Activated T-helper 2 cell treated with anti-CD3 and anti-CD28 coated beads, Interferon-gamma antibody, Interleukin-2, Interleukin-4, amounts not matched to agents 10 μg/mL and 5 μg/mL and 100 μg/mL, durations not matched to agents 14 hours and 24 hours and 36 hours (primary cell): ENCODE data around the gene AQP4. TPM values are rescaled to one million over a fixed set of nuclear protein-coding genes. Genes with fewer than 3 reads are reported as not detected.

Experiments
- DNase-seq: peaks from one replicate; pipeline ENCODE4 v3.0.0; 2021; ENCODE audit warnings: low spot score
- H3K27ac Mint-ChIP-seq: one replicate; pipeline ENCODE4 v1.8.0; 2021; ENCODE audit warnings: mixed read lengths
- H3K27me3 Mint-ChIP-seq: one replicate; pipeline ENCODE4 v1.8.0; 2021; ENCODE audit warnings: low read depth, mixed read lengths
- H3K36me3 Mint-ChIP-seq: one replicate; pipeline ENCODE4 v1.8.0; 2021; ENCODE audit warnings: low read depth, mixed read lengths
- H3K4me1 Mint-ChIP-seq: one replicate; pipeline ENCODE4 v1.8.0; 2021; ENCODE audit warnings: low read depth, mixed read lengths
- H3K4me3 Mint-ChIP-seq: one replicate; pipeline ENCODE4 v1.8.0; 2021; ENCODE audit warnings: low read depth, mild to moderate bottlenecking, moderate library complexity, mixed read lengths
- H3K9me3 Mint-ChIP-seq: one replicate; pipeline ENCODE4 v1.8.0; 2021; ENCODE audit warnings: mixed read lengths
- intact Hi-C: fragments of 100-400 bp; cut with micrococcal nuclease; formaldehyde crosslinking; loops from one replicate; pipeline ENCODE4 v1.15.1; 2023
- total RNA-seq: library from RNA; stranded (reverse); gene quantifications from 2 replicates; pipeline ENCODE4 v1.2.3, GENCODE V29; 2022

Gene AQP4
- total RNA-seq, 1 donor from 2014 or later, result not detected

GRCh38 chr18:26867471-26867870 is 2.0 kb upstream of the AQP4 start:
- no peak overlapping the region for H3K27ac Mint-ChIP-seq
- no peak for DNase-seq
- intact Hi-C loops, result no loop called here
- H3K36me3 Mint-ChIP-seq, result no peaks in the 10 kb centered on the region
- no peak overlapping the region for H3K4me3 Mint-ChIP-seq
- peaks cover 2% of the 10 kb centered on the region for H3K4me1 Mint-ChIP-seq
- peaks cover 21% of the 10 kb centered on the region for H3K27me3 Mint-ChIP-seq
- H3K9me3 Mint-ChIP-seq, result no peaks in the 10 kb centered on the region

- Mint-ChIP-seq H3K4me3 (no peak overlapping the region), H3K36me3 (no peaks in the 10 kb centered on the region), H3K27ac (no peak overlapping the region), H3K9me3 (no peaks in the 10 kb centered on the region), H3K27me3 (peaks cover 23% of the 10 kb centered on the region), H3K4me1 (peaks cover 2% of the 10 kb centered on the region)
- intact Hi-C loops, result no loop called here
- no peak for DNase-seq
These were observed 849 bp downstream of the AQP4 start for GRCh38 chr18:26864658-26865057.

GRCh38 chr18:26863921-26864497 is 1.5 kb downstream of the AQP4 start:
- Mint-ChIP-seq H3K27me3 (peaks cover 23% of the 10 kb centered on the region), H3K4me3 (no peak overlapping the region), H3K9me3 (no peaks in the 10 kb centered on the region), H3K36me3 (no peaks in the 10 kb centered on the region), H3K27ac (no peak overlapping the region), H3K4me1 (peaks cover 2% of the 10 kb centered on the region)
- no peak for DNase-seq
- intact Hi-C loops, result no loop called here

- no peak for DNase-seq
- H3K4me3 Mint-ChIP-seq, result no peak overlapping the region
- peaks cover 23% of the 10 kb centered on the region for H3K27me3 Mint-ChIP-seq
- H3K9me3 Mint-ChIP-seq, result no peaks in the 10 kb centered on the region
- peaks cover 2% of the 10 kb centered on the region for H3K4me1 Mint-ChIP-seq
- H3K36me3 Mint-ChIP-seq, result no peaks in the 10 kb centered on the region
- H3K27ac Mint-ChIP-seq, result no peak overlapping the region
- intact Hi-C loops, result no loop called here
These were observed 2.2 kb downstream of the AQP4 start for GRCh38 chr18:26863122-26863879.

DNA sequence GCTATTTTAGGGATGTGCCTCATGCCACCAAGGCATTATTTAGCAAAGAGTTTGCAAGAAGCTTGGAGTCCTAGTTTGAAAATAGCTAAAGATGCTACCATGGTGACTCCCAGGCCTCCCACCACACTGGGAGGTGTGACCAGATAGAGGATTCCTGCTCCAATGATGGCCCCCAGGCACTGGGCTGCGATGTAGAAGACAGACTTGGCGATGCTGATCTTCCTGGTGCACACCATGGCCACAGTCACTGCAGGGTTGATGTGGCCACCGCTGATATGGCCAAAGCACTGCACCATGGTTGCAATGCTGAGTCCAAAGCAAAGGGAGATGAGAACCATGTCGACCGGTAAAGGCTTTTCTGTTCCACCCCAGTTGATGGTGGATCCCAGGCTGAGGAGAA is 3.4 kb downstream of the AQP4 start:
- H3K36me3 Mint-ChIP-seq, result no peaks in the 10 kb centered on the region
- peaks cover 2% of the 10 kb centered on the region for H3K4me1 Mint-ChIP-seq
- no peaks in the 10 kb centered on the region for H3K9me3 Mint-ChIP-seq

GRCh38 chr18:26854292-26854881 is 11.1 kb downstream of the AQP4 start:
- no peaks in the 10 kb centered on the region for H3K4me1 Mint-ChIP-seq
- intact Hi-C loops, result no loop called here

More for the DNA sequence above, 3.4 kb downstream of the AQP4 start:
- no peak overlapping the region for H3K4me3 Mint-ChIP-seq
- intact Hi-C loops, result no loop called here
- no peak for DNase-seq
- no peak overlapping the region for H3K27ac Mint-ChIP-seq
- H3K27me3 Mint-ChIP-seq, result peaks cover 23% of the 10 kb centered on the region

DNA sequence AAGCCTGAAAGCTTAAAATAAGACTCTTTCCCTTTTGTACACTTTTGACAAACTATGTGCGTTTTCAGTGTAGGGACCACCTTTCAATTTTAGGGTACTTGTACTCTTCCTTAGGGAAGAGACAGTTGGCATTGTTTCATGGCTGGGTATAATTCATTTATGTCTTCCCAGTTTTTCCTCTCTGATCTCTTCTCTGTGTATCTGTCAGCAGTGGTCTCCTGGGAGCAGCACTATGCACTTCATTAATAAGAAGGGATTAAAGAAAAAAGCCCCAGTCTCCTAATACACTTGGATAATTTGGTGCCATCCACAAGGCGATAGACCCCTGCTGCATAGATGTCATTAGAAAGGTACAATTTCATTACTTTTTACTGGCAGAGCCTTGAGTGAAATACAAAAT is 12.1 kb downstream of the AQP4 start:
- H3K27ac Mint-ChIP-seq, result no peak overlapping the region
- no peak overlapping the region for H3K4me3 Mint-ChIP-seq
- no peak for DNase-seq
- no peaks in the 10 kb centered on the region for H3K36me3 Mint-ChIP-seq
- H3K4me1 Mint-ChIP-seq, result no peaks in the 10 kb centered on the region
- intact Hi-C loops, result no loop called here
- H3K9me3 Mint-ChIP-seq, result no peaks in the 10 kb centered on the region
- no peaks in the 10 kb centered on the region for H3K27me3 Mint-ChIP-seq

More at GRCh38 chr18:26854292-26854881, 11.1 kb downstream of the AQP4 start:
- Mint-ChIP-seq H3K27ac (no peak overlapping the region), H3K9me3 (no peaks in the 10 kb centered on the region), H3K36me3 (no peaks in the 10 kb centered on the region), H3K27me3 (no peaks in the 10 kb centered on the region), H3K4me3 (no peak overlapping the region)
- no peak for DNase-seq

DNA sequence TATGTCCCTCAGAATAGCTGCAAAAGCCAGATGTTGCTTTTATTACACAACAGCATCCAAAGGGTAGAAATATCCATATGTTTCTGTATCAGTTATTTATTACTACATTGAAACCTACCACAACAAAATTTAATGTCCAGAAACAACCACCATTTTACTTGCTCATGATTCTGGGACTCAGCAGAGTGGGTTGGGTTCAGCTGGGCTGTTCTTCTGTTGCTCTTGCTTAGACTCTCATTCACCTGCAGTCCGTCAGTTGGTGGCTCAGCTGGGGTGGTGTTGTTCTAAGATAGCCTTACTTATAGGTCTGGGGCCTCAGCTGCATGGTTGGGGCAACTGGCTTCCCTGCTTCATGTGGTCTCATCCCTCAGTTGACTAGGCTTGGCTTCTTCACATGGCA is 21.7 kb downstream of the AQP4 start:
- Mint-ChIP-seq H3K4me1 (no peaks in the 10 kb centered on the region), H3K27ac (no peak overlapping the region), H3K36me3 (no peaks in the 10 kb centered on the region), H3K9me3 (peaks cover 13% of the 10 kb centered on the region), H3K27me3 (no peaks in the 10 kb centered on the region), H3K4me3 (no peak overlapping the region)
- intact Hi-C loops, result no loop called here
- no peak for DNase-seq

DNA sequence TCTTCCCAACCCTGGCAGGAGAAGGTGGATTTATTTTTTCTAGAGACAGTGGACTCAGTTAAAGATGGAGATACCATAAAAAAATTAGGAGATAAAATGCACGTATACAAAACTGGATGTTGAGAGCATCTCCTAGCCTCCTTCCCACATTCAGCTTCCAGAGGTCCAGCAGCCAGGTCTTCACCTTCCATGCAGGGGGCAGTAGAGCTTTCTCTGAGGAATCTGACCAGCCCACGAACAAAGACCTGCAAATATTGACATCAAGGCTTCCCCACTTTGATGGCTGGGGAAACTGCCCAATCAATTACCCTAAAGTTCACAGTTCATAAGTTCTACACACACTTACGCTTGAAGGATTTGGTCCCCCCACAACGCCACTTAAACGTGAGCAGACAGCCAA is 24.5 kb downstream of the AQP4 start:
- Mint-ChIP-seq H3K4me1 (no peaks in the 10 kb centered on the region), H3K36me3 (no peaks in the 10 kb centered on the region), H3K4me3 (no peak overlapping the region), H3K27me3 (no peaks in the 10 kb centered on the region), H3K27ac (no peak overlapping the region), H3K9me3 (peaks cover 16% of the 10 kb centered on the region)
- intact Hi-C loops, result no loop called here
- no peak for DNase-seq

DNA sequence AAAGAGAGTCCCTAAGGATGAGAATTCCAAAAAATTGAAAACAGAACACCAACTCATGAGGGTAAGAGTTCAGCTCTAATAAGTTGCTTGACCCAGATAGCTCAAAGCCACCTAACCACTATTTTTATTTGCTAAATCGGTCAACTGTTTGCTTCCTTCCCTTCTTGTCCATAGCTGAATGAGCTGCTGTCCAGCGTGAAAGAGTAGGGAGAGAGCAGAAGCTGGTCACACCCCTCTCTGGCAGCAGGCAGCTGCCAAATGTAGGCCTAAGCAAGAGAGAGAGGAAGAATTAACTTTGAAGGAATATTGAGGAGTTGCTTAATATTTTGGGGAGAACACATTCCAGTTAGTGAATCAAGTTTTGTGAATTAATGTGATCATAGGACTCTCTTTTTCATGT is 25.9 kb downstream of the AQP4 start:
- no peak overlapping the region for H3K4me3 Mint-ChIP-seq
- H3K27me3 Mint-ChIP-seq, result no peaks in the 10 kb centered on the region
- H3K27ac Mint-ChIP-seq, result no peak overlapping the region
- intact Hi-C loops, result no loop called here
- H3K36me3 Mint-ChIP-seq, result no peaks in the 10 kb centered on the region
- DNase-seq, result no peak
- peaks cover 10% of the 10 kb centered on the region for H3K9me3 Mint-ChIP-seq
- no peaks in the 10 kb centered on the region for H3K4me1 Mint-ChIP-seq

DNA sequence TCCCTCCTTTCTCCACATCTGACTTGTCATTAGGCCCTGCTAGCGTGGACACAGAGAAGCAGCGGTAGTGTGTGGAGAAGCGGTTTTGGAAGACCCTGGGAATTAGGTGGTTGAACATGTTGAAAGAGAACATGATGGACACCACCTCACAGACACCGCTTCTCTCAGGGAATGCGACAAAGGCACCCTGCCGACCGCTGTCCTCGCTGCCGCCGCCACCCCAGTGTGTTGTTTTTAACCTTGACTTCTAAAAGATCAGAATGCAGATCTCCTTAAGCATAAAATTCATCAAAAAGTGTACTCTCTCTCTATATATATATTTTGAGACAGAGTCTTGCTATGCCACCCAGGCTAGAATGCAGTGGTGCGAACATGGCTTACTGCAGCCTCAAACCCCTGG is 33.2 kb downstream of the AQP4 start:
- no peak for DNase-seq
- no peaks in the 10 kb centered on the region for H3K9me3 Mint-ChIP-seq
- no peak overlapping the region for H3K4me3 Mint-ChIP-seq
- no peaks in the 10 kb centered on the region for H3K27me3 Mint-ChIP-seq
- H3K36me3 Mint-ChIP-seq, result no peaks in the 10 kb centered on the region
- H3K27ac Mint-ChIP-seq, result no peak overlapping the region
- H3K4me1 Mint-ChIP-seq, result no peaks in the 10 kb centered on the region
- intact Hi-C loops, result no loop called here

GRCh38 chr18:26827581-26827980 is 37.9 kb downstream of the AQP4 start:
- Mint-ChIP-seq H3K27me3 (no peaks in the 10 kb centered on the region), H3K9me3 (no peaks in the 10 kb centered on the region), H3K4me3 (no peak overlapping the region), H3K27ac (no peak overlapping the region), H3K36me3 (no peaks in the 10 kb centered on the region), H3K4me1 (no peaks in the 10 kb centered on the region)
- intact Hi-C loops, result no loop called here
- no peak for DNase-seq

DNA sequence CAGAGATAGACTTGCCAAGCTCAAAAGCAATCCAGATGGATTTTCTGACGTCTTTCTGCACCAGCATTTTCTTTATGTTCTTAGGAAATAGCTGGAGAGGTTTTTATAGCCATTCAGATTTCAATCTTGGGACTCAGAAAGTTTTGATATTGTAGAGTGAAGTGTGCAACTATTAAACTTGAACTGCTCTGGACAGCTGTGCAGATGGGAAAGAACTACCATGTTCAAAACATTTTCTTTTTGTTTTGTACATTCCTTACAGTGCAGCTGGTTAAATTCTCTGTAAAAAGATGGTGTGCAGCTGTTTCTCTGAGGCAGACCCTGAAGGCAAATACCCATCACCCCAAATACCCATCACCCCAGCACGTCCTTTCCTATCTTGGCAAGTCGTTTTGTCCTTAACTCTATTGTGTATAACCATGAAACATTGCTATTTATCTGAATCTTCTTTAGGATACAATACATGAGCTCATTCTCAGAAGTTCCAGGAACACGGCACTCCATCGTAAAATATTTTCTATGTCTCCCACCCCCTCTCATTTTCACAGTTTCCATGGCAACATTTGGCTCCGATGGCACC is 38.8 kb downstream of the AQP4 start:
- Mint-ChIP-seq H3K4me1 (no peaks in the 10 kb centered on the region), H3K36me3 (no peaks in the 10 kb centered on the region), H3K27me3 (no peaks in the 10 kb centered on the region), H3K4me3 (no peak overlapping the region), H3K27ac (no peak overlapping the region), H3K9me3 (no peaks in the 10 kb centered on the region)
- no peak for DNase-seq
- intact Hi-C loops, result no loop called here
